BLaER1 treated with 17β-estradiol and CSF1 and Interleukin-3, amounts not matched to agents 10 nM and 100 nM (cell line): ENCODE measurements around the gene SYP.
A peak's percentile ranks its signal among the peaks of the same experiment; 100 is the strongest.

Experiments
- H3K27ac ChIP-seq, 11 experiments: shearing (Covaris generic); formaldehyde crosslinking; 2 replicates each; pipeline ENCODE4 v1.8.1; 2022
- H3K27me3 ChIP-seq, 11 experiments: shearing (Covaris generic); formaldehyde crosslinking; 2 replicates each; pipeline ENCODE4 v1.8.1; 2022
- H3K36me3 ChIP-seq, 11 experiments: shearing (Covaris generic); formaldehyde crosslinking; 2 replicates each; pipeline ENCODE4 v1.8.1; 2022
- H3K4me1 ChIP-seq, 10 experiments: shearing (Covaris generic); formaldehyde crosslinking; 2 replicates each; pipeline ENCODE4 v1.8.1; 2022
- H3K4me2 ChIP-seq, 11 experiments: shearing (Covaris generic); formaldehyde crosslinking; 2 replicates each; pipeline ENCODE4 v1.8.1; 2022
- H3K4me3 ChIP-seq, 10 experiments: shearing (Covaris generic); formaldehyde crosslinking; 2 replicates each; pipeline ENCODE4 v1.8.1; 2022
- H3K9ac ChIP-seq, 11 experiments: shearing (Covaris generic); formaldehyde crosslinking; 2 replicates each; pipeline ENCODE4 v1.8.1; 2022
- H3K9me3 ChIP-seq, 11 experiments: shearing (Covaris generic); formaldehyde crosslinking; replicated peaks in 1 of 11; 2 replicates each; pipeline ENCODE4 v1.8.1; 2022
- H4K20me1 ChIP-seq, 11 experiments: shearing (Covaris generic); formaldehyde crosslinking; 2 replicates each; pipeline ENCODE4 v1.8.1; 2022
- Cebpa-rat ChIP-seq, 11 experiments: shearing (Covaris generic); IDR thresholded peaks; 2 replicates each; pipeline ENCODE4 v1.8.1; 2022

Gene SYP

DNA sequence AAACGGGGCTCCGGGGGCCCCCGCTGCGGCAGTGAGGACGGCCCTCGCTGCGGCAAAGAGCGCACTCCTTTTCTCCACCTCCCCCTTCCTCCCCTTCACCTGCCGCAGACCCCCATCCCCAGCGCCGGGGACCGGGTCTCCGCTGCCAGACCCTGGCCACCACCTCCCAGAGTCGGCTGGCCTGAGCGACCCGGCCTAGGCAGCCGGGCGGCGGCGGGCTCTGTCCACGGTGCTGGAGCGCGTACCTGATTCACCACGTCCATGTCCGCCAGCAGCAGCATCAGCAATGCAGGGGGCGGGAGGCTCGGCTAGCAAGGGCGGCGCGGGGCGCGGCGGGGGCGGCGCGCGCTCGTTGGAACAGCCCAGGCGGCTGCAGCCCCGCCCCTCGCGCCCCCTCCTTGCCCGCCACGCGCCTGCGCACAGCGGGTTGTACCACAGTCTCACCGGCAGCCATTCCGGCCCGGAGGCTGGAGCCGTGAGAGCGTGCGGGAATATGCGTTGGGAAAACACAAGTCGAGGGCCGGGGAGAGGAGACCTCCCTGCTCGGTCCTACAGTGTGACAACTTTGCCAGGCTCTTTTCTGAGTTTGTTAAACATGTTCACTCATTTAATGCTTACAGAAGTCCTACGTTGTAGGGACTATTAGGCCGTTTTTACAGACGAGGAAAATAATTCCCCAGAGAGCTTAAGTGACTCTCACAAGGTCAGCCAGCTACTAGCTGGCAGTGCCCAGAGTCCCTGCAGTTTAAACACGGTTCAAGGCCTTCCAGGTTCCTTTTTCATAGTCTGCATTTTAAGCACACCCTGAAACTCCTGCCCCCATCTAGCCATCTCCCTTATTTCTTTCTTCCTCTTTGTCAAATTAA is at the start of gene SYP:
TSS of gene SYP (minus strand) at position 288 of the 866 bp plus-strand sequence. CDS start at position 281, 7 bp downstream.
- no peak for TF ChIP-seq Cebpa-rat (IDR thresholded peaks at IDR 0.05)
- Histone ChIP-seq H3K4me3 (peak within 1 kb of the TSS; percentile 38 to 62 (median 51)), H3K36me3 (no peaks in the 10 kb centered on the region), H3K4me2 (peak within 1 kb of the TSS; percentile 62 to 88 (median 72)), H3K27me3 (peaks cover 42 to 93% (median 80%) of the 10 kb centered on the region in 11 experiments), H3K9ac (peak within 1 kb of the TSS; percentile 51 to 70 (median 62); a peak in 19 of 22 replicates), H3K9me3 (no peaks in the 10 kb centered on the region), H3K27ac (peak within 1 kb of the TSS in 9 of 11 experiments; percentile 34 to 71 (median 53); a peak in 15 of 22 replicates), H3K4me1 (peaks cover 0 to 18% (median 6%) of the 10 kb centered on the region in 10 experiments; a peak in 12 of 20 replicates), H4K20me1 (peaks cover 0 to 34% (median 0%) of the 10 kb centered on the region in 11 experiments; a peak in 6 of 22 replicates)

DNA sequence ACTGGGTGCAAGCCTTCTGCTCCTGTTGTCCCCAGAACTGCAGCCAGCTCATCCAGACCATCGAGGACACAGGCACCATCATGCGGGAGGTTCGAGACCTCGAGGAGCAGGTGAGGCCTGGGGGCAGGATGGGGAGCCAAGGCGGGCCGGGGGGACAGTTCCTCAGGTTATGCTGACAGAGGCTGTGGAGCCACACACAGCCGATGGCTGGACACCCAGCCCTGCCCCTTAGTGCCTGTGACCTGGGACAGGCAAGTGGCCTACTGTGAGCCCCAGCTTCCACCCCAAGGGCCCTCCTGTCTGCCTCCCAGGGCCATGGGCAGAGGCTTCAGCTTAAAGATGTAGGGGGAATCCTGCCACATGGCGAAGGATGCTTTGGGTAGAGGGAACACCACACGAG is 49.6 kb upstream of the SYP start:
- Histone ChIP-seq H3K4me3 (no peak overlapping the region), H3K27ac (no peak overlapping the region), H3K4me1 (peaks cover 0 to 13% (median 0%) of the 10 kb centered on the region in 10 experiments; a peak in 3 of 20 replicates), H4K20me1 (peaks cover 0 to 31% (median 0%) of the 10 kb centered on the region in 11 experiments; a peak in 9 of 22 replicates), H3K9ac (no peak overlapping the region), H3K36me3 (peaks cover 14 to 59% (median 29%) of the 10 kb centered on the region in 11 experiments; a peak in 18 of 22 replicates), H3K9me3 (no peaks in the 10 kb centered on the region), H3K27me3 (peaks cover 10 to 54% (median 30%) of the 10 kb centered on the region in 11 experiments), H3K4me2 (no peak overlapping the region)
- TF ChIP-seq Cebpa-rat (IDR thresholded peaks at IDR 0.05): no peak

DNA sequence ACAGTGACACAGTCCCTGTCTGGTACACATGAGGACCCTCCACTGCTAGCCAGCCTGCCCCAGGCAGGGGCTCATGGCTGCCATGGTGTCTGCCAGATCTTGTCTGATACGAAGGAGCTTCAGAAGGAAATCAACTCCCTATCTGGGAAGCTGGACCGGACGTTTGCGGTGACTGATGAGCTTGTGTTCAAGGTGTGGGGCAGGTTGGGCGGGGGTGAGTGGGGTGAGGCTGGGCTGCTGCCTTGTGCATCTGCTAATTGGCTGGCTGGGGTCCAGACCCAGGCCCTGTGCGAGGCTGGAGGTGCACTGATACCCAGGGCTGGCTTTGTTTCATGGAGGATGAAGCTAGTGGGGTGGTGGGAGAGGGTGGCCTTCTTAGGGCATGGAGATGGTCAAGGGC is 49.1 kb upstream of the SYP start:
- H3K4me1 ChIP-seq: peaks cover 0 to 13% (median 0%) of the 10 kb centered on the region in 10 experiments; a peak in 3 of 20 replicates
- no peaks in the 10 kb centered on the region for H3K9me3 ChIP-seq
- peaks cover 15 to 60% (median 35%) of the 10 kb centered on the region in 11 experiments for H3K27me3 ChIP-seq
- no peak for TF ChIP-seq Cebpa-rat (IDR thresholded peaks at IDR 0.05)
- no peak overlapping the region for H3K9ac ChIP-seq
- no peak overlapping the region for H3K4me3 ChIP-seq
- peaks cover 14 to 65% (median 34%) of the 10 kb centered on the region in 11 experiments; a peak in 18 of 22 replicates for H3K36me3 ChIP-seq
- peaks cover 0 to 29% (median 0%) of the 10 kb centered on the region in 11 experiments; a peak in 9 of 22 replicates for H4K20me1 ChIP-seq
- H3K27ac ChIP-seq: no peak overlapping the region
- no peak overlapping the region for H3K4me2 ChIP-seq

DNA sequence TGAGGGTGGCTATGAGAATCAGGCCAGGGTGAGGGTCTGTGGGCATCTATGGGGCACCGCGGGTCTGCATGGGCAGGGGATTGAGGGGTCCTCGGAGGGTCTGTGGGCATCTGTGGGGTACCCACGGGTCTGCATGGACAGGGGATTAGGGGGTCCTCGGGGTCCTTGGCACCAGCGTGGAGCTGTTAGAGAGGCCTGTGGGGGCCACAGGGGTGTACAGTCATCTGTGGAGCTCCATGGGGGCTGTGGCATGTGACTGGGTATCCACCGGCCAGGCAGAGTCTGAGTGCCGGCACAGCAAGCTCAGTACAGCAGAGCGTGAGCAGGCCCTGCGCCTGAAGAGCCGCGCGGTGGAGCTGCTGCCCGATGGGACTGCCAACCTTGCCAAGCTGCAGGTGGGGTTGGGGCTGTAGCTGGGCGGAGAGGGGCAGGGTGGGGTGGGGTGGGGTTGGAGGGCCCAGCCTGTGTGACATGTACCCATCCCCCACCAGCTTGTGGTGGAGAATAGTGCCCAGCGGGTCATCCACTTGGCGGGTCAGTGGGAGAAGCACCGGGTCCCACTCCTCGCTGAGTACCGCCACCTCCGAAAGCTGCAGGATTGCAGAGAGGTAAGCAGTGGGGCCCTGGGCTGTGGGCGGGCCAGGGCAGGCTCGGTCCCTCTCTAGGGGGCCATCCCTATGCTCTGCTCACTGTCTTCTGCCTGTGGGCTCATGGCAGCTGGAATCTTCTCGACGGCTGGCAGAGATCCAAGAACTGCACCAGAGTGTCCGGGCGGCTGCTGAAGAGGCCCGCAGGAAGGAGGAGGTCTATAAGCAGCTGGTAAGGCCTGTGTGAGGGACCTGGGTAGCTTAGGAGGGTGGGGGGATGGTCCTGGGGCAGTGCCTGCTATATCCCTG is 48.2 kb upstream of the SYP start:
- no peak overlapping the region for H3K27ac ChIP-seq
- peaks cover 0 to 26% (median 0%) of the 10 kb centered on the region in 11 experiments; a peak in 8 of 22 replicates for H4K20me1 ChIP-seq
- H3K4me3 ChIP-seq: no peak overlapping the region
- no peak overlapping the region for H3K9ac ChIP-seq
- no peak for TF ChIP-seq Cebpa-rat (IDR thresholded peaks at IDR 0.05)
- peaks cover 0 to 4% (median 0%) of the 10 kb centered on the region in 10 experiments; a peak in 3 of 20 replicates for H3K4me1 ChIP-seq
- H3K27me3 ChIP-seq: peaks cover 23 to 61% (median 40%) of the 10 kb centered on the region in 11 experiments
- no peak overlapping the region for H3K4me2 ChIP-seq
- H3K36me3 ChIP-seq: peaks cover 14 to 74% (median 42%) of the 10 kb centered on the region in 11 experiments; a peak in 18 of 22 replicates
- H3K9me3 ChIP-seq: no peaks in the 10 kb centered on the region

DNA sequence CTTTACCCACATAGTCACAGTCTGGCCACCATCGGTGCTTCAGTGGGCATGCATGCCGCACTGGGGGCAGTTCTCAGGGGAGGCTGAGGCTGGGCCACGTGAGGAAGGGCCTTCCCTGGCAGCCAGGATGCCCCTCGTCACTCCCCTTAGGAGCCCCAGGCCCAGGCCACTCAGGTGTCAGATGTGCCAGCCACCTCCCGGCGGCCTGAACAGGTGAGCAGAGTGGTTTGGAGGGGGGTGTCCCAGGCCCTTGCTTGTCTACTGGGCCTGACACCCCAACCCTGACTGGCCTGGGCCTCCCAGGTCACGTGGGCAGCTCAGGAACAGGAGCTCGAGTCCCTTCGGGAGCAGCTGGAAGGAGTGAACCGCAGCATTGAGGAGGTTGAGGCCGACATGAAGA is 47.4 kb upstream of the SYP start:
- Histone ChIP-seq H3K27me3 (peaks cover 25 to 61% (median 47%) of the 10 kb centered on the region in 11 experiments), H3K4me3 (no peak overlapping the region), H3K27ac (no peak overlapping the region), H3K36me3 (peaks cover 14 to 82% (median 50%) of the 10 kb centered on the region in 11 experiments; a peak in 19 of 22 replicates), H3K4me2 (no peak overlapping the region), H4K20me1 (peaks cover 0 to 26% (median 0%) of the 10 kb centered on the region in 11 experiments; a peak in 8 of 22 replicates), H3K9ac (no peak overlapping the region), H3K9me3 (no peaks in the 10 kb centered on the region), H3K4me1 (peaks cover 0 to 9% (median under 1%) of the 10 kb centered on the region in 10 experiments; a peak in 8 of 20 replicates)
- no peak for TF ChIP-seq Cebpa-rat (IDR thresholded peaks at IDR 0.05)

GRCh38 chrX:49246541-49246940 is 46.5 kb upstream of the SYP start:
- H4K20me1 ChIP-seq: peaks cover 0 to 26% (median 0%) of the 10 kb centered on the region in 11 experiments; a peak in 8 of 22 replicates
- H3K9me3 ChIP-seq: no peaks in the 10 kb centered on the region
- no peak overlapping the region for H3K4me2 ChIP-seq
- peaks cover 14 to 85% (median 50%) of the 10 kb centered on the region in 11 experiments; a peak in 19 of 22 replicates for H3K36me3 ChIP-seq
- peaks cover 0 to 16% (median 5%) of the 10 kb centered on the region in 10 experiments; a peak in 10 of 20 replicates for H3K4me1 ChIP-seq
- no peak overlapping the region for H3K4me3 ChIP-seq
- H3K27ac ChIP-seq: no peak overlapping the region
- H3K27me3 ChIP-seq: peaks cover 23 to 65% (median 52%) of the 10 kb centered on the region in 11 experiments
- H3K9ac ChIP-seq: no peak overlapping the region
- no peak for TF ChIP-seq Cebpa-rat (IDR thresholded peaks at IDR 0.05)

- H3K9me3 ChIP-seq: no peaks in the 10 kb centered on the region
- H3K36me3 ChIP-seq: peaks cover 14 to 69% (median 46%) of the 10 kb centered on the region in 11 experiments; a peak in 19 of 22 replicates
- H3K4me2 ChIP-seq: no peak overlapping the region
- peaks cover 33 to 82% (median 56%) of the 10 kb centered on the region in 11 experiments for H3K27me3 ChIP-seq
- H4K20me1 ChIP-seq: peaks cover 0 to 17% (median 0%) of the 10 kb centered on the region in 11 experiments; a peak in 9 of 22 replicates
- no peak overlapping the region for H3K27ac ChIP-seq
- no peak overlapping the region for H3K9ac ChIP-seq
- TF ChIP-seq Cebpa-rat (IDR thresholded peaks at IDR 0.05): no peak
- peaks cover 0 to 31% (median 12%) of the 10 kb centered on the region in 10 experiments; a peak in 11 of 20 replicates for H3K4me1 ChIP-seq
- no peak overlapping the region for H3K4me3 ChIP-seq
Measured at GRCh38 chrX:49244207-49244606, 44.2 kb upstream of the SYP start.

- peak overlapping the region in 1 of 11 experiments; percentile 4; a peak in 2 of 22 replicates for H3K27ac ChIP-seq
- no peak overlapping the region for H3K9ac ChIP-seq
- H3K36me3 ChIP-seq: peaks cover 14 to 60% (median 39%) of the 10 kb centered on the region in 11 experiments; a peak in 19 of 22 replicates
- no peak for TF ChIP-seq Cebpa-rat (IDR thresholded peaks at IDR 0.05)
- peak overlapping the region in 2 of 11 experiments; percentile 5 to 41; a peak in 1 of 22 replicates for H3K4me2 ChIP-seq
- no peak overlapping the region for H3K4me3 ChIP-seq
- peaks cover 33 to 82% (median 56%) of the 10 kb centered on the region in 11 experiments for H3K27me3 ChIP-seq
- peaks cover 0 to 41% (median 15%) of the 10 kb centered on the region in 10 experiments; a peak in 11 of 20 replicates for H3K4me1 ChIP-seq
- peaks cover 0 to 17% (median 0%) of the 10 kb centered on the region in 11 experiments; a peak in 9 of 22 replicates for H4K20me1 ChIP-seq
- H3K9me3 ChIP-seq: no peaks in the 10 kb centered on the region
Measured at GRCh38 chrX:49243166-49243565, 43.2 kb upstream of the SYP start.
